HCT116 (cell line): ENCODE measurements around the gene CDKL5.

Experiments used
- EGR1 ChIP-seq: IDR thresholded peaks from 2 replicates; pipeline ENCODE4 v1.6.1; 2012; ENCODE audit warnings: low read depth
- EZH2 ChIP-seq: fragments of 200-600 bp; sonication (generic); IDR thresholded peaks from 2 replicates; pipeline ENCODE4 v1.6.1; 2017; ENCODE audit warnings: antibody characterized with exemption, mixed run types
- EZH2phosphoT487 ChIP-seq: fragments of 200-600 bp; IDR thresholded peaks from 2 replicates; pipeline ENCODE4 v1.6.1; 2018; ENCODE audit warnings: antibody characterized with exemption, borderline replicate concordance
- JUND ChIP-seq: IDR thresholded peaks from 2 replicates; pipeline ENCODE4 v1.6.1; 2012
- MAX ChIP-seq: IDR thresholded peaks from 2 replicates; pipeline ENCODE4 v1.6.1; 2012
- POLR2A ChIP-seq: IDR thresholded peaks from 2 replicates; pipeline ENCODE4 v1.7.0; 2011; ENCODE audit warnings: borderline replicate concordance; ENCODE audit not compliant: insufficient read depth, insufficient read length; ENCODE audit errors: extremely low read depth
- POLR2AphosphoS5 ChIP-seq: IDR thresholded peaks from 2 replicates; pipeline ENCODE4 v1.6.1; 2011; ENCODE audit warnings: mild to moderate bottlenecking, low read depth, low read length, moderate library complexity
- REST ChIP-seq: IDR thresholded peaks from 2 replicates; pipeline ENCODE4 v1.6.1; 2012; ENCODE audit warnings: low read depth
- SIN3A ChIP-seq: IDR thresholded peaks from 2 replicates; pipeline ENCODE4 v1.6.1; 2012; ENCODE audit warnings: low read depth
- SRF ChIP-seq: IDR thresholded peaks from 2 replicates; pipeline ENCODE4 v1.6.1; 2012; ENCODE audit warnings: low read depth
- ZFX ChIP-seq: fragments of 450-650 bp; IDR thresholded peaks from 2 replicates; pipeline ENCODE4 v1.6.1; 2017
- TF ChIP-seq, protein P1 (sequence below), 3 experiments: fragments of 200-600 bp in 1 of 3; sonication (generic) in 1 of 3; IDR thresholded peaks in 2 of 3; conservative IDR thresholded peaks in 1 of 3; 2 replicates each; pipeline ENCODE4 v1.5.1; 2012 to 2017; ENCODE audit warnings: low read depth in 2 of 3, low read length in 2 of 3, antibody characterized with exemption in 1 of 3, borderline replicate concordance in 1 of 3, control low read depth in 1 of 3, mild to moderate bottlenecking in 1 of 3, mixed read lengths in 1 of 3, mixed run types in 1 of 3, moderate library complexity in 1 of 3; ENCODE audit not compliant: insufficient read depth in 1 of 3

DNA sequence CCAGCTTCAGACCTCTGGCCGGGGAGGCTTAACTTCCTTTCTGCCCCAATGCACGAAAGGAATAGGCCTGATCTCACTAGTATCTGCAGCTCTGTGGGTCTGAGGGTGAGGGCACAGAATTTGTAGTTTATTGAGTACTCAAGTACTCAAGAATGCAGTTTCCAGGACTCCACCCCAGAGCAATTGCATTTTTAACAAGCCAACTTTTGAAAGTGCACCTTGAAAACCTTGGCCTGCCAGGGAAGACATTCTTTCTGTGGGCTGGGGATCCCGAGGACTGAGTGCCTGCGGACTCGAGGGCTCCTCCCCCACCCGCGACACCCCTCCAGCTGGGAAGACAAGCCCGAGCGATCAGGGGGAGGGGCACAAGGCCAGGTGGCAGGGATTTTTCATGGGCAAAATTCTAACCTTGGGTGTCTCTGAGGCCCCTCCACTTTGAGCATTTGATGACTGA is 224.1 kb downstream of the CDKL5 start:
- no peak for TF ChIP-seq REST
- TF ChIP-seq, protein P1, sequence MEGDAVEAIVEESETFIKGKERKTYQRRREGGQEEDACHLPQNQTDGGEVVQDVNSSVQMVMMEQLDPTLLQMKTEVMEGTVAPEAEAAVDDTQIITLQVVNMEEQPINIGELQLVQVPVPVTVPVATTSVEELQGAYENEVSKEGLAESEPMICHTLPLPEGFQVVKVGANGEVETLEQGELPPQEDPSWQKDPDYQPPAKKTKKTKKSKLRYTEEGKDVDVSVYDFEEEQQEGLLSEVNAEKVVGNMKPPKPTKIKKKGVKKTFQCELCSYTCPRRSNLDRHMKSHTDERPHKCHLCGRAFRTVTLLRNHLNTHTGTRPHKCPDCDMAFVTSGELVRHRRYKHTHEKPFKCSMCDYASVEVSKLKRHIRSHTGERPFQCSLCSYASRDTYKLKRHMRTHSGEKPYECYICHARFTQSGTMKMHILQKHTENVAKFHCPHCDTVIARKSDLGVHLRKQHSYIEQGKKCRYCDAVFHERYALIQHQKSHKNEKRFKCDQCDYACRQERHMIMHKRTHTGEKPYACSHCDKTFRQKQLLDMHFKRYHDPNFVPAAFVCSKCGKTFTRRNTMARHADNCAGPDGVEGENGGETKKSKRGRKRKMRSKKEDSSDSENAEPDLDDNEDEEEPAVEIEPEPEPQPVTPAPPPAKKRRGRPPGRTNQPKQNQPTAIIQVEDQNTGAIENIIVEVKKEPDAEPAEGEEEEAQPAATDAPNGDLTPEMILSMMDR (IDR thresholded peaks at IDR 0.05 in 2 of 3, conservative IDR thresholded peaks at IDR 0.05 in 1 of 3; ENCODE audit: borderline replicate concordance in 1 of 3, insufficient read depth in 1 of 3, low read depth in 2 of 3, low read length in 2 of 3) = no peak
- TF ChIP-seq ZFX = no peak
- TF ChIP-seq POLR2A = no peak
- TF ChIP-seq MAX = no peak
- no peak for TF ChIP-seq EZH2
- no peak for TF ChIP-seq POLR2AphosphoS5
- TF ChIP-seq SRF = no peak
- TF ChIP-seq EZH2phosphoT487 = no peak
- TF ChIP-seq SIN3A = no peak
- TF ChIP-seq EGR1 = no peak
- TF ChIP-seq JUND = no peak
